HepG2 (cell line): ENCODE data around the gene HTR4. TPM values are rescaled to one million over a fixed set of nuclear protein-coding genes. Genes with fewer than 3 reads are reported as not detected.

Source experiments
- ATAC-seq: fragments of 200-7000 bp; cut with Tn5 transposase; 3 replicates; pipeline ENCODE4 v1.9.1; 2020; ENCODE audit warnings: mild to moderate bottlenecking, moderate library complexity
- BruUV-seq: library from RNA; stranded (reverse); fragments of 400-500 nt; replicated peaks from 2 replicates; lab custom pipeline; 2021; lab: Mats Ljungman, UMichigan
- CTCF ChIA-PET: fragments of 300-600 bp; formaldehyde crosslinking; extraction: SDS; loops from one replicate; lab custom pipeline; 2021; ENCODE audit warnings: low total read pairs, inconsistent platforms, low intra/inter-chr PET ratio; lab: Yijun Ruan, JAX
- POLR2A ChIA-PET: fragments of 350-600 bp; sonication (Branson Sonifier 250); formaldehyde crosslinking; loops from one replicate; lab custom pipeline; 2020; ENCODE audit warnings: antibody characterized with exemption, inconsistent platforms; lab: Yijun Ruan, JAX
- DNase-seq: peaks from one replicate; pipeline ENCODE4 v3.0.0-alpha.2; 2015; ENCODE audit warnings: low spot score
- FAIRE-seq: peaks from 3 replicates; lab custom pipeline; 2011; peaks lifted over from hg19 to GRCh38; lab: Jason Lieb, UNC
- H2AFZ ChIP-seq: one replicate; pipeline ENCODE4 v1.6.1; 2011; ENCODE audit warnings: low read length, inconsistent platforms
- H3K27ac ChIP-seq: fragments of 300-600 bp; 3 replicates; pipeline ENCODE4 v1.8.0; 2011; ENCODE audit warnings: mixed run types, mild to moderate bottlenecking, mixed read lengths, low read length, inconsistent platforms; ENCODE audit not compliant: insufficient read depth; ENCODE audit errors: extremely low read length
- H3K27me3 ChIP-seq, 2 experiments: fragments of 200-600 bp in 1 of 2; 2 replicates in 1 of 2; 3 replicates in 1 of 2; pipeline versions ENCODE4 v1.6.0 to v1.8.0; 2011; ENCODE audit warnings: low read length in 2 of 2, mild to moderate bottlenecking in 2 of 2, moderate library complexity in 2 of 2, inconsistent platforms in 1 of 2; ENCODE audit not compliant: insufficient read depth in 2 of 2, control insufficient read depth in 1 of 2
- H3K36me3 ChIP-seq, 2 experiments: fragments of 200-600 bp in 1 of 2; replicated peaks in 1 of 2; 2 replicates in 1 of 2; 3 replicates in 1 of 2; pipeline versions ENCODE4 v1.5.1 to v1.8.0; 2011; ENCODE audit warnings: low read length in 2 of 2, inconsistent platforms in 1 of 2; ENCODE audit not compliant: insufficient read depth in 2 of 2, control insufficient read depth in 1 of 2
- H3K4me1 ChIP-seq: 2 replicates; pipeline ENCODE4 v1.5.1; 2012; ENCODE audit warnings: low read length, inconsistent platforms; ENCODE audit not compliant: insufficient read depth
- H3K4me2 ChIP-seq: 2 replicates; pipeline ENCODE4 v1.6.0; 2011; ENCODE audit warnings: low read depth, low read length, inconsistent platforms
- H3K4me3 ChIP-seq, 3 experiments: fragments of 200-600 bp in 1 of 3; sonication (generic), shearing (Covaris generic) in 1 of 3; replicated peaks in 1 of 3; 2 replicates each; pipeline ENCODE4 v1.5.1; 2011 to 2016; ENCODE audit warnings: low read length in 3 of 3, inconsistent platforms in 2 of 3, low read depth in 2 of 3, mild to moderate bottlenecking in 2 of 3, control low read depth in 1 of 3, mixed read lengths in 1 of 3; ENCODE audit not compliant: insufficient read depth in 1 of 3
- H3K79me2 ChIP-seq: one replicate; pipeline ENCODE4 v1.6.1; 2011; ENCODE audit warnings: low read length, inconsistent platforms; ENCODE audit not compliant: insufficient read depth
- H3K9ac ChIP-seq: 2 replicates; pipeline ENCODE4 v1.6.0; 2011; ENCODE audit warnings: mild to moderate bottlenecking, low read depth, low read length, inconsistent platforms; ENCODE audit not compliant: insufficient read depth
- H3K9me3 ChIP-seq: 2 replicates; pipeline ENCODE4 v1.5.1; 2012; ENCODE audit warnings: mild to moderate bottlenecking, low read length
- H4K20me1 ChIP-seq: 2 replicates; pipeline ENCODE4 v1.6.0; 2011; ENCODE audit warnings: inconsistent platforms, mild to moderate bottlenecking, low read length, moderate library complexity; ENCODE audit not compliant: insufficient read depth
- ARNT2 ChIP-seq: sonication (generic); formaldehyde crosslinking; IDR thresholded peaks from 2 replicates; pipeline ENCODE4 v1.8.0; 2022; ENCODE audit warnings: mild to moderate bottlenecking, low read depth, missing genetic modification reagents, moderate library complexity
- GATAD2A ChIP-seq: IDR thresholded peaks from 2 replicates; pipeline ENCODE4 v1.6.1; 2016
- IKZF4 ChIP-seq: sonication (generic); formaldehyde crosslinking; IDR thresholded peaks from 2 replicates; pipeline ENCODE4 v1.5.1; 2020; ENCODE audit warnings: borderline replicate concordance, mild to moderate bottlenecking, low read depth, missing genetic modification reagents; ENCODE audit errors: not compliant biosample characterization
- JUNB ChIP-seq: sonication (generic); formaldehyde crosslinking; IDR thresholded peaks from 2 replicates; pipeline ENCODE4 v1.8.0; 2022; ENCODE audit warnings: missing genetic modification reagents, mild to moderate bottlenecking, borderline replicate concordance
- JUND ChIP-seq: sonication (generic); formaldehyde crosslinking; IDR thresholded peaks from 2 replicates; pipeline ENCODE4 v1.8.0; 2022; ENCODE audit warnings: mild to moderate bottlenecking, missing genetic modification reagents
- KLF13 ChIP-seq: sonication (generic); formaldehyde crosslinking; IDR thresholded peaks from 2 replicates; pipeline ENCODE4 v1.4.0; 2020; ENCODE audit warnings: mild to moderate bottlenecking, missing genetic modification reagents
- NR2F2 ChIP-seq: IDR thresholded peaks from 2 replicates; pipeline ENCODE4 v1.6.1; 2012; ENCODE audit warnings: low read depth, inconsistent platforms, borderline replicate concordance
- PCBP1 ChIP-seq: fragments of 200-400 bp; formaldehyde crosslinking; IDR thresholded peaks from 2 replicates; pipeline ENCODE4 v1.6.1; 2017; ENCODE audit warnings: mild to moderate bottlenecking, low read depth, low read length, borderline replicate concordance
- ZZZ3 ChIP-seq: sonication (generic); formaldehyde crosslinking; IDR thresholded peaks from 2 replicates; pipeline ENCODE4 v1.4.0; 2020; ENCODE audit warnings: missing genetic modification reagents, mild to moderate bottlenecking, borderline replicate concordance
- WGBS: methylation state at CpG from one replicate; pipeline ENCODE4 v1.1.6; 2017; ENCODE audit warnings: low lambda C conversion rate; 5-methylcytosine and 5-hydroxymethylcytosine counted together
- in situ Hi-C: cut with HindIII; loops from 2 replicates; pipeline ENCODE4 v1.10.0; 2017; ENCODE audit warnings: low pct_unique_long_range_greater_than_20kb; ENCODE audit not compliant: extremely low pct_ligation_motif_present
- intact Hi-C: fragments of 100-400 bp; cut with micrococcal nuclease; formaldehyde crosslinking; loops from one replicate; pipeline ENCODE4 v1.10.0; 2022; ENCODE audit not compliant: unreplicated experiment
- polyA plus RNA-seq, 8 experiments: library from polyadenylated mRNA; depleted of rRNA in 3 of 8; stranded (reverse) in 7 of 8; unstranded in 1 of 8; fragments of >200 nt; fragmentation: Illumina TruSeq in 4 of 8; extraction: Trizol in 4 of 8; gene quantifications; 2 replicates each; pipeline versions ENCODE4 v1.2.1 to v1.2.3, GENCODE V29; 2011 to 2016; ENCODE audit warnings: low read depth in 4 of 8, missing spikeins in 1 of 8, mixed read lengths in 1 of 8; ENCODE audit not compliant: insufficient read depth in 1 of 8
- total RNA-seq, 5 experiments: library from RNA; depleted of rRNA; stranded (reverse); fragments of >200 nt; fragmentation: Illumina TruSeq; extraction: Trizol; gene quantifications; 2 replicates each; pipeline ENCODE4 v1.2.3, GENCODE V29; 2016; ENCODE audit warnings: low read depth in 1 of 5
- TF ChIP-seq, protein P1 (sequence below): sonication (generic); formaldehyde crosslinking; IDR thresholded peaks from 2 replicates; pipeline ENCODE4 v1.4.0; 2020; ENCODE audit warnings: missing genetic modification reagents
- TF ChIP-seq, protein P2 (sequence below): sonication (generic); formaldehyde crosslinking; IDR thresholded peaks from 2 replicates; pipeline ENCODE4 v1.8.0; 2022; ENCODE audit warnings: missing genetic modification reagents, low read depth, mild to moderate bottlenecking, borderline replicate concordance
- TF ChIP-seq, protein P3 (sequence below): sonication (generic); formaldehyde crosslinking; IDR thresholded peaks from 2 replicates; pipeline ENCODE4 v1.4.0; 2020; ENCODE audit warnings: mild to moderate bottlenecking, missing genetic modification reagents, borderline replicate concordance
- TF ChIP-seq, protein P4 (sequence below): sonication (generic); formaldehyde crosslinking; IDR thresholded peaks from 2 replicates; pipeline ENCODE4 v1.9.0; 2022; ENCODE audit warnings: missing genetic modification reagents, mild to moderate bottlenecking, borderline replicate concordance
- TF ChIP-seq, protein P5 (sequence below): sonication (generic); formaldehyde crosslinking; IDR thresholded peaks from 2 replicates; pipeline ENCODE4 v1.8.1; 2023; ENCODE audit warnings: mild to moderate bottlenecking, missing genetic modification reagents
- TF ChIP-seq, protein P6 (sequence below): sonication (generic); formaldehyde crosslinking; IDR thresholded peaks from 2 replicates; pipeline ENCODE4 v1.4.0; 2020; ENCODE audit warnings: missing genetic modification reagents, borderline replicate concordance

HTR4 gene
- total and polyA plus RNA-seq, 2 of the 13 experiments (the other 11 are each of a cell fraction or from before 2014, with no cell fraction given): not detected

DNA sequence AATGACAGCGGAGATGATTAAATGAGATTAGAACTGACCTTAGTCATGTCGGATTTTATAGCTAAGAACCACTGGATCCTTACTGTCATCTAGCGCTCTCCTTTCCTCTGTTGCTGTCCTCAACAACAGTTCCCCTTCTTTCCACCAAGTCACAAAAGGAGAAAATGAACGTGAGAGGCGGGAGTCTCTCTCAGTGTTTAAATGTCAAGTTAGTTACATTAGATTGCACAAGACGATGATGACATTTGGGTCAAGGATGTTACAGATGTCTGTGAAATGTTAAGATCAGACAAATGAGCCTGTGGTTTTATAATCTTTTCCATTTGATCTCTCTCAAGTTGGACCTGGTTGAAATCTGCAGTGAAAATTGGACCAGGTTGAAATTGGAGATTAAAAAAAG, 217.1 kb downstream of the HTR4 start:
- H3K9ac ChIP-seq: no peak overlapping the region
- no peak overlapping the region for H3K4me3 ChIP-seq
- H4K20me1 ChIP-seq: no peaks in the 10 kb centered on the region
- no peak overlapping the region for H2AFZ ChIP-seq
- no peak overlapping the region for H3K27ac ChIP-seq
- H3K36me3 ChIP-seq: peaks cover 12 to 52% of the 10 kb centered on the region in 2 experiments
- ChIA-PET CTCF (no interaction called here), POLR2A (no interaction called here)
- DNase-seq (no peak), FAIRE-seq (no peak), ATAC-seq (no peak)
- no peaks in the 10 kb centered on the region for H3K27me3 ChIP-seq
- TF ChIP-seq, protein P1, sequence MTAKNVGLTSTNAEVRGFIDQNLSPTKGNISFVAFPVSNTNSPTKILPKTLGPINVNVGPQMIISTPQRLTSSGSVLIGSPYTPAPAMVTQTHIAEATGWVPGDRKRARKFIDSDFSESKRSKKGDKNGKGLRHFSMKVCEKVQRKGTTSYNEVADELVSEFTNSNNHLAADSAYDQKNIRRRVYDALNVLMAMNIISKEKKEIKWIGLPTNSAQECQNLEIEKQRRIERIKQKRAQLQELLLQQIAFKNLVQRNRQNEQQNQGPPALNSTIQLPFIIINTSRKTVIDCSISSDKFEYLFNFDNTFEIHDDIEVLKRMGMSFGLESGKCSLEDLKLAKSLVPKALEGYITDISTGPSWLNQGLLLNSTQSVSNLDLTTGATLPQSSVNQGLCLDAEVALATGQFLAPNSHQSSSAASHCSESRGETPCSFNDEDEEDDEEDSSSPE: no peak
- TF ChIP-seq ZZZ3 (CRISPR knock-in tag) (no peak), JUND (no peak), NR2F2 (no peak), ARNT2 (no peak), JUNB (no peak), KLF13 (no peak), IKZF4 (CRISPR knock-in tag) (no peak), GATAD2A (no peak), PCBP1 (no peak)
- TF ChIP-seq, protein P2, sequence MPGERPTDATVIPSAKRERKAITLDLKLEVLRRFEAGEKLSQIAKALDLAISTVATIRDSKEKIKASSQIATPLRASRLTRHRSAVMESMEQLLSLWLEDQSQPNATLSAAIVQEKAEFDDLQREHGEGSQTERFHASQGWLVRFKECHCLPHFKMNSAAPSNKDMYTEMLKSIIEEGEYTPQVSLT (CRISPR knock-in tag): no peak
- TF ChIP-seq, protein P3, sequence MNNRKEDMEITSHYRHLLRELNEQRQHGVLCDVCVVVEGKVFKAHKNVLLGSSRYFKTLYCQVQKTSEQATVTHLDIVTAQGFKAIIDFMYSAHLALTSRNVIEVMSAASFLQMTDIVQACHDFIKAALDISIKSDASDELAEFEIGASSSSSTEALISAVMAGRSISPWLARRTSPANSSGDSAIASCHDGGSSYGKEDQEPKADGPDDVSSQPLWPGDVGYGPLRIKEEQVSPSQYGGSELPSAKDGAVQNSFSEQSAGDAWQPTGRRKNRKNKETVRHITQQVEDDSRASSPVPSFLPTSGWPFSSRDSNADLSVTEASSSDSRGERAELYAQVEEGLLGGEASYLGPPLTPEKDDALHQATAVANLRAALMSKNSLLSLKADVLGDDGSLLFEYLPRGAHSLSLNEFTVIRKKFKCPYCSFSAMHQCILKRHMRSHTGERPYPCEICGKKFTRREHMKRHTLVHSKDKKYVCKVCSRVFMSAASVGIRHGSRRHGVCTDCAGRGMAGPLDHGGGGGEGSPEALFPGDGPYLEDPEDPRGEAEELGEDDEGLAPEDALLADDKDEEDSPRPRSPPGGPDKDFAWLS (CRISPR knock-in tag): no peak
- TF ChIP-seq, protein P4, sequence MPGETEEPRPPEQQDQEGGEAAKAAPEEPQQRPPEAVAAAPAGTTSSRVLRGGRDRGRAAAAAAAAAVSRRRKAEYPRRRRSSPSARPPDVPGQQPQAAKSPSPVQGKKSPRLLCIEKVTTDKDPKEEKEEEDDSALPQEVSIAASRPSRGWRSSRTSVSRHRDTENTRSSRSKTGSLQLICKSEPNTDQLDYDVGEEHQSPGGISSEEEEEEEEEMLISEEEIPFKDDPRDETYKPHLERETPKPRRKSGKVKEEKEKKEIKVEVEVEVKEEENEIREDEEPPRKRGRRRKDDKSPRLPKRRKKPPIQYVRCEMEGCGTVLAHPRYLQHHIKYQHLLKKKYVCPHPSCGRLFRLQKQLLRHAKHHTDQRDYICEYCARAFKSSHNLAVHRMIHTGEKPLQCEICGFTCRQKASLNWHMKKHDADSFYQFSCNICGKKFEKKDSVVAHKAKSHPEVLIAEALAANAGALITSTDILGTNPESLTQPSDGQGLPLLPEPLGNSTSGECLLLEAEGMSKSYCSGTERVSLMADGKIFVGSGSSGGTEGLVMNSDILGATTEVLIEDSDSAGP (CRISPR knock-in tag): no peak
- TF ChIP-seq, protein P5, sequence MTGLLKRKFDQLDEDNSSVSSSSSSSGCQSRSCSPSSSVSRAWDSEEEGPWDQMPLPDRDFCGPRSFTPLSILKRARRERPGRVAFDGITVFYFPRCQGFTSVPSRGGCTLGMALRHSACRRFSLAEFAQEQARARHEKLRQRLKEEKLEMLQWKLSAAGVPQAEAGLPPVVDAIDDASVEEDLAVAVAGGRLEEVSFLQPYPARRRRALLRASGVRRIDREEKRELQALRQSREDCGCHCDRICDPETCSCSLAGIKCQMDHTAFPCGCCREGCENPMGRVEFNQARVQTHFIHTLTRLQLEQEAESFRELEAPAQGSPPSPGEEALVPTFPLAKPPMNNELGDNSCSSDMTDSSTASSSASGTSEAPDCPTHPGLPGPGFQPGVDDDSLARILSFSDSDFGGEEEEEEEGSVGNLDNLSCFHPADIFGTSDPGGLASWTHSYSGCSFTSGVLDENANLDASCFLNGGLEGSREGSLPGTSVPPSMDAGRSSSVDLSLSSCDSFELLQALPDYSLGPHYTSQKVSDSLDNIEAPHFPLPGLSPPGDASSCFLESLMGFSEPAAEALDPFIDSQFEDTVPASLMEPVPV (CRISPR knock-in tag): no peak
- TF ChIP-seq, protein P6, sequence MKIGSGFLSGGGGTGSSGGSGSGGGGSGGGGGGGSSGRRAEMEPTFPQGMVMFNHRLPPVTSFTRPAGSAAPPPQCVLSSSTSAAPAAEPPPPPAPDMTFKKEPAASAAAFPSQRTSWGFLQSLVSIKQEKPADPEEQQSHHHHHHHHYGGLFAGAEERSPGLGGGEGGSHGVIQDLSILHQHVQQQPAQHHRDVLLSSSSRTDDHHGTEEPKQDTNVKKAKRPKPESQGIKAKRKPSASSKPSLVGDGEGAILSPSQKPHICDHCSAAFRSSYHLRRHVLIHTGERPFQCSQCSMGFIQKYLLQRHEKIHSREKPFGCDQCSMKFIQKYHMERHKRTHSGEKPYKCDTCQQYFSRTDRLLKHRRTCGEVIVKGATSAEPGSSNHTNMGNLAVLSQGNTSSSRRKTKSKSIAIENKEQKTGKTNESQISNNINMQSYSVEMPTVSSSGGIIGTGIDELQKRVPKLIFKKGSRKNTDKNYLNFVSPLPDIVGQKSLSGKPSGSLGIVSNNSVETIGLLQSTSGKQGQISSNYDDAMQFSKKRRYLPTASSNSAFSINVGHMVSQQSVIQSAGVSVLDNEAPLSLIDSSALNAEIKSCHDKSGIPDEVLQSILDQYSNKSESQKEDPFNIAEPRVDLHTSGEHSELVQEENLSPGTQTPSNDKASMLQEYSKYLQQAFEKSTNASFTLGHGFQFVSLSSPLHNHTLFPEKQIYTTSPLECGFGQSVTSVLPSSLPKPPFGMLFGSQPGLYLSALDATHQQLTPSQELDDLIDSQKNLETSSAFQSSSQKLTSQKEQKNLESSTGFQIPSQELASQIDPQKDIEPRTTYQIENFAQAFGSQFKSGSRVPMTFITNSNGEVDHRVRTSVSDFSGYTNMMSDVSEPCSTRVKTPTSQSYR (CRISPR knock-in tag): no peak
- 98% methylated on average over 6 of the region's 6 CpGs for WGBS
- no peaks in the 10 kb centered on the region for H3K4me1 ChIP-seq
- H3K79me2 ChIP-seq: no peaks in the 10 kb centered on the region
- in situ Hi-C loops (no loop called here), intact Hi-C loops (no loop called here)
- H3K9me3 ChIP-seq: no peaks in the 10 kb centered on the region
- no peak overlapping the region for H3K4me2 ChIP-seq
- no TSS peak for BruUV-seq
